GM12865 (cell line): ENCODE results near the gene C2orf81.

ENCODE experiments used
- DNase-seq: peaks from one replicate; pipeline ENCODE4 v3.0.0; 2010; ENCODE audit warnings: low read depth
- H3K4me3 ChIP-seq: 2 replicates; pipeline ENCODE4 v1.5.1; 2011; ENCODE audit warnings: mild to moderate bottlenecking, low read depth, low read length, control low read depth
- TF ChIP-seq, protein P1 (sequence below): IDR thresholded peaks from 2 replicates; pipeline ENCODE4 v1.5.1; 2011; ENCODE audit warnings: low read length, control low read depth, low read depth, inconsistent platforms; ENCODE audit not compliant: insufficient read depth; ENCODE audit errors: missing control alignments

Gene C2orf81

DNA sequence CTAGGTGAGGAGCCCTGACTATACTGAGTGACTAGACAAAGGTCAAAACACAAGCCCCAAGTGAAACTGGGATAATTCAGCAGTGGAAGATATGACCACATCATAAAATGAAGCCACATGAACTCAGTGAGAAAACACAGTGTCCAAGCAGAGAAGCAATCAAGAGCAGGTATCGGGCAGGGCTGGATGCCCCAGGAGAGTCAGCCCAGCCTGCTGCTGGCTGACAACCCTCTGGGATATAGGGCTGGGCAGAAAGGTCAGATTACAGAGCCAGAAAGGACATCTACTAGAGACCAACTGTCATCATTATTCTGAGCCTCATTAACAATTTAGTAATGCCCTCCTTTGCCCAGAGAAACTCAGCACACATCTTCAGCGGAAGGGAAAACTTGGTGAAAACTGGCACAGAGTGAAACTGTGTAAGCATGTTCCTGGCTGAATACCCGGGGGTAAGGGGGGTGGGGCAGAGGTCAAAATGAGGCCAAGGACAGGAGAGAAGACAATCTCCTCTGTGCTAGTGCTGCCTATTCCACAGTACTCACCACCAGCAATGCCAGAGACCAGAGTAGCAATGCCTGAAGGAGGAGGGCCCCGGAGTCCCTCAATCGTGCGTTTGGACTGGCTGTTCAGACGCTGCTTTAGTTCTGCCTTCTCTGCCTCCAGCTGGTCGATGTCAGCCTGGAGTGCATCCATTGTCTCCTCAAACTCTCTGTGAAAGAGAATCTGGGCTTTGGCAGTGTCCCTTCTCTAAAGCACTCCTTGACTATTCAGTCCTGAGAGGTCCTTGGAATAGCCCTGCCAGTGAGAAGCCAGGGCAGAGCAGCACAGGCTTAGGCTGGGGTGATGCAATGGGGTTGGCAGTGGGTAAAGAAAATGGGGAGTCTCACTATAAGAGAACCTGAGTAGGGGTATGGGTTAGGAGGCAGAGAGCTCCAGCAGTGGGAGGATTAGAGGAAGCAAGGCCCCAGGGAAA, 56.6 kb downstream of the C2orf81 start:
- no peak overlapping the region for H3K4me3 ChIP-seq
- no peak for DNase-seq
- TF ChIP-seq, protein P1, sequence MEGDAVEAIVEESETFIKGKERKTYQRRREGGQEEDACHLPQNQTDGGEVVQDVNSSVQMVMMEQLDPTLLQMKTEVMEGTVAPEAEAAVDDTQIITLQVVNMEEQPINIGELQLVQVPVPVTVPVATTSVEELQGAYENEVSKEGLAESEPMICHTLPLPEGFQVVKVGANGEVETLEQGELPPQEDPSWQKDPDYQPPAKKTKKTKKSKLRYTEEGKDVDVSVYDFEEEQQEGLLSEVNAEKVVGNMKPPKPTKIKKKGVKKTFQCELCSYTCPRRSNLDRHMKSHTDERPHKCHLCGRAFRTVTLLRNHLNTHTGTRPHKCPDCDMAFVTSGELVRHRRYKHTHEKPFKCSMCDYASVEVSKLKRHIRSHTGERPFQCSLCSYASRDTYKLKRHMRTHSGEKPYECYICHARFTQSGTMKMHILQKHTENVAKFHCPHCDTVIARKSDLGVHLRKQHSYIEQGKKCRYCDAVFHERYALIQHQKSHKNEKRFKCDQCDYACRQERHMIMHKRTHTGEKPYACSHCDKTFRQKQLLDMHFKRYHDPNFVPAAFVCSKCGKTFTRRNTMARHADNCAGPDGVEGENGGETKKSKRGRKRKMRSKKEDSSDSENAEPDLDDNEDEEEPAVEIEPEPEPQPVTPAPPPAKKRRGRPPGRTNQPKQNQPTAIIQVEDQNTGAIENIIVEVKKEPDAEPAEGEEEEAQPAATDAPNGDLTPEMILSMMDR: no peak
